ENCODE results near the gene RUFY3.
"Not testable (repeated sequence)": the region's sequence is repeated elsewhere in the genome, so short reads cannot be mapped to it uniquely, and the experiment has no call there.

Gene RUFY3

GRCh38 chr4:70737006-70737405, 15.2 kb downstream of the RUFY3 start:
- no peak for DNase-seq (ENCODE audit: low spot score)

GRCh38 chr4:70737409-70737808, 15.6 kb downstream of the RUFY3 start:
- no peak for DNase-seq (ENCODE audit: low spot score)

GRCh38 chr4:70739496-70740337, 18.0 kb downstream of the RUFY3 start:
- DNase-seq (ENCODE audit: low spot score) = no peak

GRCh38 chr4:70741867-70742658, 20.3 kb downstream of the RUFY3 start:
- DNase-seq (ENCODE audit: low spot score) = no peak

- no peak for DNase-seq (ENCODE audit: low spot score)
Observed at GRCh38 chr4:70743731-70744130, 22.0 kb downstream of the RUFY3 start.

- DNase-seq (ENCODE audit: low spot score) = no peak
Observed at GRCh38 chr4:70746179-70746839, 24.5 kb downstream of the RUFY3 start.

- no peak for DNase-seq (ENCODE audit: low spot score)
Observed at GRCh38 chr4:70747874-70748273, 26.1 kb downstream of the RUFY3 start.

GRCh38 chr4:70749313-70749712, 27.5 kb downstream of the RUFY3 start:
- no peak for DNase-seq (ENCODE audit: low spot score)

GRCh38 chr4:70752236-70752635, 30.5 kb downstream of the RUFY3 start:
- no peak for DNase-seq (ENCODE audit: low spot score)

GRCh38 chr4:70753630-70754029, 31.9 kb downstream of the RUFY3 start:
- DNase-seq (ENCODE audit: low spot score) = no peak

- no peak for DNase-seq (ENCODE audit: low spot score)
Observed at GRCh38 chr4:70754470-70754869, 32.7 kb downstream of the RUFY3 start.

GRCh38 chr4:70754990-70755688, 33.4 kb downstream of the RUFY3 start:
- no peak for DNase-seq (ENCODE audit: low spot score)

GRCh38 chr4:70759126-70759525, 37.4 kb downstream of the RUFY3 start:
- no peak for DNase-seq (ENCODE audit: low spot score)

- no peak for DNase-seq (ENCODE audit: low spot score)
Observed at GRCh38 chr4:70759627-70760026, 37.9 kb downstream of the RUFY3 start.

GRCh38 chr4:70760662-70761061, 38.9 kb downstream of the RUFY3 start:
- DNase-seq (ENCODE audit: low spot score) = no peak

- DNase-seq (ENCODE audit: low spot score) = no peak
Observed at GRCh38 chr4:70761276-70761816, 39.6 kb downstream of the RUFY3 start.

GRCh38 chr4:70765368-70765767, 43.6 kb downstream of the RUFY3 start:
- DNase-seq (ENCODE audit: low spot score) = no peak

GRCh38 chr4:70768301-70768948, 46.7 kb downstream of the RUFY3 start:
- DNase-seq (ENCODE audit: low spot score) = no peak

- not testable (repeated sequence) for DNase-seq (ENCODE audit: low spot score)
Observed at GRCh38 chr4:70769396-70769795, 47.6 kb downstream of the RUFY3 start.

GRCh38 chr4:70772929-70773555, 51.3 kb downstream of the RUFY3 start:
- no peak for DNase-seq (ENCODE audit: low spot score)

Data from cerebellar cortex (tissue), 1 donor.